HG03442 (cell line): Measurements from ENCODE around the gene VIM.
"Not testable (repeated sequence)": the region's sequence is repeated elsewhere in the genome, so short reads cannot be mapped to it uniquely, and the experiment has no call there.

Experiments used
- ATAC-seq: cut with Tn5 transposase; IDR thresholded peaks from one replicate; pipeline ENCODE4 v1.9.1; 2021; ENCODE audit warnings: mild to moderate bottlenecking, moderate library complexity; ENCODE audit not compliant: unreplicated experiment

Gene VIM

DNA sequence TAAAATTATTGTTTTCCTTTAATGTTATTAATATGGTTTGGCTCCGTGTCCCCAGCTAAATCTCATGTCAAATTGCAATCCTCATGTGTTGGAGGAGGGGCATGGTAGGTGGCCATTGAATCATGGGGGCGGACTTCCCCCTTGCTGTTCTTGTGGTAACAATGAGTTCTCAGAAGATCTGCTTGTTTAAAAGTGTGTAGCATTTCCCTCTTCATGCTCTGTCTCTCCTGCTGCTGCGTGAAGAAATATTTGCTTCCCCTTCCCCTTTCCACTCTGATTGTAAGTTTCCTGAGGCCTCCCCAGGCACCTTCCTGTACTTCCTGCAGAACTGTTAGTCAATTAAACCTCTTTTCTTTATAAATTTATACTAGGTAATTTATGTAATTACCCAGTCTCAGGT is 27.5 kb downstream of the VIM start:
- no peak for ATAC-seq

DNA sequence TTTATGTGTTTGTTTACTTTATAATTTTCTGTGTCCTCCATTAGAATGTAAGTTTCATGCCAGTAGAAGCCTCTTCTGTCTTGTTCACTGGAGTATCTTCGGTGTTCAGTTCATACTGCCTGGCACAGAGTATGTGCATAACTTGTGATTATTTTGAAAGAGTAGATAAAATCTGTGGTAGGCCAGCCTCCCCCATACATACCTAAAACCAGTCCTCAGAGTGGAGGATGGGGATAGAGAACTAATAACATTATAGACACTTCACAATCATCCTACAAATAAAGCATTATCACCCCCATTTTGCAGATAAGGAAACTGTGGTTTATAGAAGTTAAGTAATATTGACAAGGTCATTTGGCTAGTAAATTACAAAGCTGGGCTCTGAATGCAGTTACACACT is 28.0 kb downstream of the VIM start:
- no peak for ATAC-seq

DNA sequence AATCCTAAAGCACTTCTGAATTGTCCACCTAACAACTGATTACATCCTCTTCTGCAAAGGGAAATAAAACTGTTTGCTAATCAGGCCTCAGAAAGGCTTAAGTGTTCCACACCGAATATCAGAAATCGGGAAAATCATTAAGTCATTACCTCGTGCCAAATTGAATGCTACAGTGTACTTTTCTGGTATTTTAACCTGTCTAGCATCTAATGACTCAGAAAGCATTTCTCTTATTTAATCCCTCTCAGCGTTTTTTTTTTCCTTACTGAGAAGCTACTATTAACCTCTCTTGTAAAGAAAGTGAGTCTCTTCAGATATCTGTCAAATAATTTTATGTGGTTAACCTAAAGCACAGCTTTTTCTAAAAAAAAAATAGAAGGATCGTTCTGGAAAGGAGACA is 28.6 kb downstream of the VIM start:
- ATAC-seq, result no peak

DNA sequence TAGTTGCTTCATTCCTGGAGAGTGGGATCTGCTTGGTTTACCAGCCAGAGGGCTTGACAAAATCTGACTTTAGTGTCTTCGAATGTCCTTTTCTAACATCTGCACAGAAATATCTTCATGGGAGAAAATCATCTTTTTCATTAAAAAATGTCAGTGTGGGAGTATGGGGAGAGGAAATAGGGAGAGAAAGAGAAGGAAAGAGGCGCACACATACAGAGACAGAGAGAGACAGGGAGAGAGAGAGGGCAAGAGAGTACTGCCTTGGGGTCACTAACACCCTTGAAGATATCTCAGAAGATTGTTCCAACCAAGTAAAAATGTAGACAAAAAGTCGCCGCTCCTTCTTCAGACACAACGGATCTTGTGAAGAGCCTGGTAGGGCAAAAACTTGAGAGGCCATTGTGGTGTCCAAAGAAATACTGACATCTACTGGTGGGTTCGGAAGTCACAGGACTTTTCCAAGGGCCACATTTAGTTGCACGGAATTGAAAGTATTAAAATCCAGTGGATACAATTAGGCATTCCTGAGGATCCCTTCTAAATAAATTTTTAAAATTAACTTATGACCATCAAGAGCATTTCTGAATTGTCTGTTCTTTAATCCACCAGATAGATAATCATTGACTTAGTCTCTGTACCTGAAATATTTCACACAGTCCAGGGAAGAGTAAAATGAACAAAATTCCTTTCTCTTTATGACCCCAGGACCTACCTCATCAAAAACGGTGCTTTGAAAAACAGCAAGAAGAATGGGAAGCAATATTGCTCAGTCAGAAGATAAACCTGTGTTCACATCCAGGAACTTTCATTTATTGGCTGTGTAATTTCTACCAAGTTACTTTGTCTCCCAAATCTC is 29.7 kb downstream of the VIM start:
- peak; percentile 78 for ATAC-seq

DNA sequence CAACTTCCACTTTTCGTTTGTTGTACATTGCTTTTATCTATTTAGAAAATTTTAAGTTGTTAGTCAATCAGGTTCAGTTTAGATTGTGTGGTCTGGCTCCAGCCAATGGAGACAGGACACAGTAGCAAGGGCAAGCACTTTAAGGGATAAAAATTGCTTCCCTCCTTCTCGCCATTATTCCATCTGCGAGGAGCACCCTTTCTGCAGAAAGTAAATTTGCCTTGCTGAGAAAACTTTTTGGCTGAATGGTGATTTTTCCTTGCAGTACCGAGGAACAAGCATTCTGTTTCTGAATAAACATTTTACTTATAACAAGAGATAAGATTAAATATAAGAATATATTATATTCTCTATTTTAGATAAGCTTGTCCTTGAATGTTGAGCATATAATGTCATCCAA is 34.5 kb downstream of the VIM start:
- no peak for ATAC-seq

DNA sequence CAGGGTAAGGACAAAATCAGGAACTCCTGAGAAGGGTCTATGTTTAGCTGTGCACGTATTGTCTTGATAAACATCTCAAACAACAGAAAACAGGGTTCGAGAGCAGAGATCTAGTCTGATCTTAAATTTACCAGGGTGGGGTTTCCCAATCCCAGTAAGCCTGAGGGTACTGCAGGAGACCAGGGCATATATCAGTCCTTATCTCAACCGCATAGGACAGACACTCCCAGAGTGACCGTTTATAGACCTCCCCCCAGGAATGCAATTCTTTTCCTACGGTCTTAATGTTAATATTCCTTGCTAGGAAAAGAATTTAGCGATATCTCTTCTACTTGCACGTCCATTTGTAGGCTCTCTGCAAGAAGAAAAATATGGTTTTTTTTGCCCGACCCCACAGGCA is 35.5 kb downstream of the VIM start:
- no peak for ATAC-seq

DNA sequence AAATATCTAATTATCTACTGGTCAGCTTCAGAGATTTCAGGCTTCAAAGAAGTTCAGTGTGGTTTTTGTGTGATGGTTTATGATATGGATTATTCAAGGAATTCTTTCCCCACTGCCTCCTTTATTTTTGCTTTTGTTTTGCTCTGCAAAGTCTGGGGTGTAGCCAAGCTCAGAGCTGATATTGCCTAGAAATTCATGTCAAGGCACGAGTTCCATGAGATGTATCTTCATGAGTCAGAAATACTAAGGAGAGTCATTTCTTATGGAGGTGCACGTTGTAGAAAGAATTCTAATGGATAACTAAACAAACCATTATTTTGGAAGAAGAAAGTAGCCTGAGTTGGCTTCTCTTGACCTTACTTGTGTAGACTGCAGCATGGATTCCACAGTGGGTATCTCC is 37.4 kb downstream of the VIM start:
- no peak for ATAC-seq

DNA sequence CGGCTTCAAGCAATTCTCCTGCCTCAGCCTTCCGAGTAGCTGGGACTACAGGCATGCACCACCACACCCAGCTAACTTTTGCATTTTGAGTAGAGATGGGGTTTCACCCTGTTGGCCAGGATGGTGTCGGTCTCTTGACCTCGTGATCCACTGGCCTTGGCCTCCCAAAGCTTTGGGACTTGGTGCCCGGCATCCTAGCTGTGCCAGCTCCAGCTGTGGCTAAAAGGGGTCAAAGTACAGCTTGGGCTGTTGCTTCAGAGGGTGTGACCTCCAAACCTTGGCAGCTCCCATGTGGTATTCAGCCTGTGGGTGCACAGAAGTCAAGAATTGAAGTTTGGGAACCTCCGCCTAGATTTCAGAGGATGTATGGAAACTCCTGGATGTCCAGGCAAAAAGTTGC is 38.5 kb downstream of the VIM start:
- not testable (repeated sequence) for ATAC-seq

DNA sequence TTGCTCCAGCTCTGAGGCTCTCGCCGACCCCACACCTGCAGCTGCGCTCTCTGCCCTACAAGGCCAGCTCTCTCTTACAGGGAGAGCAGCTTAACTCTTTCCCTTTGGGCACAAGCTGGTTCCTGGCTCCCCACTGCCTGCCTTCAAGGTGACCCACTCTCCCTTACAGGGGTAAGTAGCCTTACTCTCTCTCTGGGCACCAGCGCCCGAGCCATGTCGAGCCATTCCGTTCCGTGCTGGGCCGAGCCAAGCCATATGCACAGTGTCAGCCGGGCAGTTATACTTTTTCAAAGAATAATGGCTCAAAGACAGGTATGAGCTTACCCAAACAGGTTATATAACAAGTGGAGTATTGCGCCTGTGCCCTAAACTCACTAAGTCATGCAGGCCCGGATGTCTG is 44.6 kb downstream of the VIM start:
- ATAC-seq, result no peak

DNA sequence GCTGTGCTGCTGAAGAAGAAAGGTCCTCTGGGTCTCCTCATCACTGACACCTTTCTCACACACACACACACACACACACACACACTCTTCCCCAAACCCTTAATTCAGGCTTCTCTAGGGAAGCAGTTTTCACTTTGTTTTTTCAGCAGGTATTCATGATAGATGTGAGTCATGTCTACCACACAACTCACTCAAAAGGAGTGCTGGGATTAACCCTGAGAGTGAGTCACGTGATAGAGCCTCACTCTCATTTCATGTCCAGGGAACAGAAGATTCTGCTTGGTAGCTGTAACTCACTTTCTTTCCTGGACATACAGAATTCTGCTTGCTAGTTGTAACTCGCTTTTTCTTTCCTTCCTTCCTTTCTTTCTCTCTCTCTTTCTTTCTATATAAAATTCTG is 45.4 kb downstream of the VIM start:
- ATAC-seq, result no peak

DNA sequence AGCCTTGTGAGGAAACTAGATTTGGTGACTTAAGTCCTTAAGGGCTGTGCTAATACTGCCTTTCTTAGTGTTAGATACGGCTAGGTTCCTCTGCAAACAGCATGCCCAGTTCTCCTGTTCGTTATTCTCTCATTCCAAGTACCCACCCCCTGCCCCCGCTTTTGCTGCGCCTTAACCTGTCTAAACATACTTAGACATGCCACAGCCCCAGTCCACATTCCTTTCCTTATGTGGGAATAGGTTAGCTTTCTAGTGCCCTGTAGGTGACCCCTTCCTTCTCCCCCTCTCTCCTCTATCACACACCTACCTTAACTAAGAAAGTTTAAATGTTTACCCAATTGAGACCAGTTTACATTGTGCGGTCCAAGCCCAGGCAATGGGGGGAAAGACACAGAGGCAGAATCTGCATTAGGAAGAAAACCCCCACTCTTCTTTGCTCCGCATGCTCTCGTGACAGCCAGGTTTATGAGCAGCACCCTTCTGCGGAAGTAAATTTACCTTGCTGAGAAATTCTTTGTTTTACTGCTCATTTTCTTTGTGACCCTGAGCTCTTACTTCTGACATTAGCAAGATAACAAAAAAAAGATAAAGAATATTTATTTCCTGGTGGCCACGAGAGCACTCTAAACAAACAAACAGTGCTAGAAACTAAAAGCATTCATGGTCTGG is 48.8 kb downstream of the VIM start:
- no peak for ATAC-seq

DNA sequence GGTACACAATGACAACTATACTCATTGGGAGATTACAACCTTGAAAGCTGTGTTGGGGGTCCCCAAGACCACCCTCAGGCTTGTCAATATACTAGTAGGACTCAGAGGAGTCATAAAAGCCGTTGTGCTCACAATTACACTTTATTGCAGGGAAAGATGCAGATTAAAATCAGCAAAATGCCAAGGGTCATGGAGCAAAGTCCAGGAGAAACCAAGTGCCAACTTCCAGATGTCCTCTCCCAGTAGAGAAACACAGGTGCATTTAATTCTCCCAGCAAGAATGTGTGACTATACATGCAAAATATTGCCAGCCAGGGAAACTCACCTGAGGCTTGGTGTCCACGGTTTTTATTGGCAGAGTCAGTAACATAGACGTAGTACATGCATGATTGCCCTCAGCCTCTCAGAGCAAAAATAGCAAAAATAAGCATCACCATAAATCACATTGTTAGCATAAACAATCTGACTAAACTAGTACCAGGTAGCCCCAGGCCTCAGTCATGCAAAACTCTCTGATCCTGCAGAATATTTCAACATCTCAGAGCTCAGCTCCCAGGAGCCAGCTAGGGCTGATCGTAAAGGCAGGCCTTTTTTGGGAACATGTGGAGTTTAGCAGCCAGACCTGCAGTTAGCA is 50.7 kb downstream of the VIM start:
- no peak for ATAC-seq

DNA sequence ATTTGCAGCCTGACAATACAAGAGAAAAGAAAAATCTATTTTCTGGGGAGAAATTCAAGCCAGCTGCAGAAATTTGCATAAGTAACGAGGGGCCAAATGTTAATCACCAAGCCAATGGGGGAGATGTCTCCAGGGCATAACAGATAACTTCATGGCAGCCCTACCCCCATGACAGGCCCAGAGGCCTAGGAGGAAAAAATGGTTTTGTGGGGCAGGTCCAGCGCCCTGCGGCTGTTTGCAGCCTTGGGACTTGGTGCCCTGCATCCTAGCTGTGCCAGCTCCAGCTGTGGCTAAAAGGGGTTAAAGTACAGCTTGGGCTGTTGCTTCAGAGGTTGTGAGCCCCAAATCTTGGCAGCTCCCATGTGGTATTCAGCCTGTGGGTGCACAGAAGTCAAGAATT is 54.3 kb downstream of the VIM start:
- no peak for ATAC-seq

DNA sequence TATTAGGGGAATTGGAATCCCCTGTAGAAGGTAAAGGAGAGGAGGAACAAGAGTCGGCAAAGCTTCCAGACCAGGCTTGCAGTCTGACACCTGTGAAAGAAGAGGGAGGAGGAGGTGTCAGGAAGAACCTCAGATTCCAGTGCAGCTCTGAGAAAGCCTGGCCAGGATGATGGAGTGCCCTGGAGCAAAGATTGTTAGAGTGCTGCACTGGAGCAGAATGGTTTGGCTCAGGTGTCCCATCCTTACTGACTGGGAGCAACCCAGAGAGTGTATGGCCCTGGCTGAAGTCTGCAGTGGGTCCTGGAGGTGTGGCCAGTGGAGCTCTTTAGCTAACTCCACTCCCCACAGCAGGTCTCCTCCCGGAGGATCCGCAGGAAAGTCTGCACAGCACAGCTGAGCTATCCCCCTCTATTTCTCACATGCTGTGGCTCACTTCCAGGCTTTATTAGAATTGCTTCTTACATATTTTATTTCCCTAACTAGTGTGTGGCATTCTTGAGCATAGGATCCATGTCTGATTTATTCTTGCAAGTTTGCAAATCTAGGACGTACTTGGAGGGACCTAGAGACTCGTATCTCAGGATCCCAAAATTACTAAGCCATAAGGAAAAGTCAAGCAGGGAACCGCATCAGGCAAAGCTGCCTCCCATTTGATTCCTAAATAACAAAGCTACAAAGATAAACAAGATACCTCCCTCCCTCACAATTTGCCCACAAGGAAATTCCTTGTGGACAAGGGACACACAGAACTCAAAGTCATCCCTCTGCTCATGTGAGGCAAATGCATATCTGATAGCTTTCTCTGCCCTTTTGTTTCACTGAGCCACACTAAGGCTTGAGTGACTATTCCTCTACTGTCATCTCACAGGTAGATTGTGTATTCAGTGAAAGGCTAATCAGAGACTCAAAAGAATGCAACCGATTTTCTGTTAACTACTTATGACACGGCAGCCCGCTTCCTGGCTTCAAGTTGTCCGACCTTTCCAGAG is 58.8 kb downstream of the VIM start:
- ATAC-seq, result no peak
